Measurements from ENCODE around the gene GDE1.

DNA sequence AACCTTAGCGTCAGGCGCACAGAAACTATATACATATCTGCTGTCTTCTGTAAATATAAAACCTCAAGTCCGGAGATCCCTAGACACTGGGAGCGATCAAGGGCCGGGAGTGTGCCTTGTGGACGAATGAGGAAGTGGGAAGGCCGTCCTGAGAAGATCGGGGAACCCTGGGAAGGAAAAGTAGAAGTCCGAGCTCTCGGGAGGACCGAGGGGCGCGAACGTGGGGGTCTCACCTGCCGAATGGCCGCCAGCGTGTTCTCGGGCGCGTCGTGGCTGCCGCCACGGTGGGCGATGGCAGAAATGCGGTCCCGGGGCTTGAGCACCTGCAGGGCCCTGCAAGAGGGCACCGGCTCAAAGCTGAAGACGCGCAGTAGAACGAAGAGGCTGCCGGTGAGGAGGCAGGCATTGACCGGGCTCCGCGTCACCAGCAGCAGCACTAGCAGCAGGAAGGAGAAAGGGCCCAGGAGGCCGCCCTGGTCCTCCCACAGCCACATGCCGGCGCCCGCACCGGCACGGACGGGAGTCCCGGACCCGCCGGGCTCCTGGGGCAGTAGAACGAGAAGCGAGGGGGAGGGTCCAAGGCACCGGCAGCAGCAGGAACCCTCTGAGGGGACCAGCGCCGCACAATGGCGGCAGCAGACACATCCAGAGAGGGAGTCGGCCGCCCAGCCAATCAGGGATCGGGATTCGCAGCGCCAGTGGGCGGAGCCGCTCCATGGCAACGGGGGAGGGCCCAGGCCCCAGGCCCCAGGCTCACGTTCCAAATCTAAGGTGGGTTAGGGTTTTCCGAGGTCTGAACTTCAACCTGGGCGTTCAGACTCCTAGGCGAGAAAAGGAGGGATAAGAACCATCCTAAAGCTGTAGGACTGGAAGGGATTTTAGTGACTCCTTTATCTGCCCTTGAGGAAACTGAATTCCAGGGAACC is at the start of gene GDE1:
- TF ChIP-seq, protein P1, sequence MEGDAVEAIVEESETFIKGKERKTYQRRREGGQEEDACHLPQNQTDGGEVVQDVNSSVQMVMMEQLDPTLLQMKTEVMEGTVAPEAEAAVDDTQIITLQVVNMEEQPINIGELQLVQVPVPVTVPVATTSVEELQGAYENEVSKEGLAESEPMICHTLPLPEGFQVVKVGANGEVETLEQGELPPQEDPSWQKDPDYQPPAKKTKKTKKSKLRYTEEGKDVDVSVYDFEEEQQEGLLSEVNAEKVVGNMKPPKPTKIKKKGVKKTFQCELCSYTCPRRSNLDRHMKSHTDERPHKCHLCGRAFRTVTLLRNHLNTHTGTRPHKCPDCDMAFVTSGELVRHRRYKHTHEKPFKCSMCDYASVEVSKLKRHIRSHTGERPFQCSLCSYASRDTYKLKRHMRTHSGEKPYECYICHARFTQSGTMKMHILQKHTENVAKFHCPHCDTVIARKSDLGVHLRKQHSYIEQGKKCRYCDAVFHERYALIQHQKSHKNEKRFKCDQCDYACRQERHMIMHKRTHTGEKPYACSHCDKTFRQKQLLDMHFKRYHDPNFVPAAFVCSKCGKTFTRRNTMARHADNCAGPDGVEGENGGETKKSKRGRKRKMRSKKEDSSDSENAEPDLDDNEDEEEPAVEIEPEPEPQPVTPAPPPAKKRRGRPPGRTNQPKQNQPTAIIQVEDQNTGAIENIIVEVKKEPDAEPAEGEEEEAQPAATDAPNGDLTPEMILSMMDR (IDR thresholded peaks at IDR 0.05; ENCODE audit: low read depth, low read length): peak; percentile 21
- TF ChIP-seq, protein P2, sequence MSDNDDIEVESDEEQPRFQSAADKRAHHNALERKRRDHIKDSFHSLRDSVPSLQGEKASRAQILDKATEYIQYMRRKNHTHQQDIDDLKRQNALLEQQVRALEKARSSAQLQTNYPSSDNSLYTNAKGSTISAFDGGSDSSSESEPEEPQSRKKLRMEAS (IDR thresholded peaks at IDR 0.05; ENCODE audit: low read depth, low read length): peak; percentile 16; the same call in 1 of the 2 replicates
- peak; percentile 81 for TF ChIP-seq POLR2A (IDR thresholded peaks at IDR 0.05; ENCODE audit: extremely low read depth, insufficient read length)
- TF ChIP-seq MYC (IDR thresholded peaks at IDR 0.05; ENCODE audit: low read depth, low read length): no peak

All from NB4 (cell line).